GM21360 (cell line): ENCODE measurements around the gene ZNF396.

ENCODE experiments used
- ATAC-seq: cut with Tn5 transposase; IDR thresholded peaks from one replicate; pipeline ENCODE4 v1.9.1; 2021; ENCODE audit warnings: mild to moderate bottlenecking, moderate library complexity; ENCODE audit not compliant: unreplicated experiment

The ZNF396 gene

DNA sequence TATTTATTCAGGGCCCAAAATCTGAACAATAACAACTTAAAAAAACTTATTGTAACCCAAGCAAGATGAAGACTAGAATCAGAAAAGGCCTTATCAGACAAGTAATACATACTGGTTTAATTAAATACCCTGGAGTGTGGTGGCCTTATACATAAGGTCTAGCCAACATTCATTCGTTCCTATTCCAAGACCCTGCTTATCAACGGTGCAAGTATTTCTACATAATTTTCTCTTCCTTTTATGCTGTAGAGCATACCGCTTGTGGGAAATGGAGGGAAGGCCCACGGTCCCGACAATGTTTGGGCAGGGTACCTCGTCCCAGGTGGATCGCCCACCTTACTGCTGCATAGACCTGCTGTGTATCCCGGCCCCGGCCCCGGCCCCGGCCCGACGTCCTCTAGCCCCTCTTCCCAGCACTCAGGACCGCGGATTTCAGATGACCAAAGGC lies 33.6 kb downstream of the ZNF396 start:
- ATAC-seq, result no peak

DNA sequence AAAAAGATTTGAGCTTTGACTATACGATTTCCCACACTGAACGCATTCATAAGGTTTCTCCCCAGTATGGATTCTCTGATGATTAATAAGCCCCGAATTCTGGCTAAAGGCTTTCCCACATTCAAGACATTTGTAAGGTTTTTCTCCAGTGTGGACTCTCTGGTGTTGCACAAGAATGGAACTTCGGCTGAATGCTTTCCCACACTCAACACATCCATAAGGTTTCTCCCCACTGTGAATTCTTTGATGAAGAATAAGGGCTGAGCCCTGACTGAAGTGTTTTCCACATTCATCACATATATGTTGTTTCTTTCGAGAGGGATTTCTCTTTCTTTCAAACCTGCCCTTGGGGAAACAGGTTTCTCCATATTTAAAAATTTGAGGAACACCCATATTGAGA lies 39.9 kb downstream of the ZNF396 start:
- no peak for ATAC-seq

DNA sequence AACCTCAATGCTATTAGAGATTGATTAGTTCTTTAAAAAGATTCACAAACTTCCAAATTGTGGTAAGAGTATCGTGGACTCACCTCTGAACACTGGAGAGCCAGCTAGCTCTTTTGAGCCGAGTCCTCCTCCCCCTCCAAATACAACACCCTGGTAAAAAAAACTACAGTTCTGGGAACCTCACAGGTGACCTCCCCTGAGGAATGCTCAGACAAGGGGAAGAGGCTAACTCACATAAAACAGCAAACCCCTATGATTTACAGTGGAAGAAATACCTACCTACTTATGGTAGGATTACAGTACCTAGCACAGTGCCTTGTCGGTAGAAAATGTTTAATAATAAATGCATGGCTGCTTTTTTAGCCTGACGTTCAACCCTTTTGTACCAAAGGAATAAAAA lies 41.3 kb downstream of the ZNF396 start:
- no peak for ATAC-seq

DNA sequence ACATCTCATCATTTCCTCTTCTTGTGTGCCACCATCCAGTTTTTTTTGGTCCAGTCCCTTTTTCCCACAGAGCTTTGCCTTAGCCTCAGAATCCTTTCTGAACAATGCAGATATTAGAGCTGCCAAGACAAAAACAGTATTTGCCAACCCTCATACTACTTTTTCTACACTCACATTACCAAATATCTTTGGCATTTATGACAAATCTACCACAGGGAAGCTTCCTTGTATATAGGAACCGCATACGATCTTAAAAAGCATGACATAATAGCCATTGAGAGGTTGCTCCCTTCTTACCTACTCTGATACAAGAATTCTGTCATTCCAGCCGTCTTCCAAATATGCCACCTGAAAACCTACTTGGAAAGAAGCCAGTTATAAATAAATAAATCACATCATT lies 42.3 kb downstream of the ZNF396 start:
- no peak for ATAC-seq

DNA sequence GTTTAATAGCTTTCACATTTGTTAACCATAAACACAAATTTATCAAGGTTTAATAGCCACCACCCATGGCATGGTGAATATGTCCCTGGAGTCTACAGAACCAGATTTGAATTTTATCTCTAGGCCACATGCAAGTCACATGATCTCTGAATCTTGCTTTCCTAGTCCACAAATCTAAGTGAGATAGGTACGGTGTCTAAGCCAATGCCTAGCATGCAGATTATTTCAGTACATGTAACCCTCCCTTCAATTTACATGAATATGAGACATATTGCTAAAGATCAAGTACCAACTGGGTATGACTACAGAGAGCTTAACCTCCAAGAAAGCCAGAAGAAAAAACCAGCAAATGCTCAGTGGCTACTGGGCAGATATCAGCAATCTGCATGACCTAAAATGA lies 42.9 kb downstream of the ZNF396 start:
- ATAC-seq, result no peak

DNA sequence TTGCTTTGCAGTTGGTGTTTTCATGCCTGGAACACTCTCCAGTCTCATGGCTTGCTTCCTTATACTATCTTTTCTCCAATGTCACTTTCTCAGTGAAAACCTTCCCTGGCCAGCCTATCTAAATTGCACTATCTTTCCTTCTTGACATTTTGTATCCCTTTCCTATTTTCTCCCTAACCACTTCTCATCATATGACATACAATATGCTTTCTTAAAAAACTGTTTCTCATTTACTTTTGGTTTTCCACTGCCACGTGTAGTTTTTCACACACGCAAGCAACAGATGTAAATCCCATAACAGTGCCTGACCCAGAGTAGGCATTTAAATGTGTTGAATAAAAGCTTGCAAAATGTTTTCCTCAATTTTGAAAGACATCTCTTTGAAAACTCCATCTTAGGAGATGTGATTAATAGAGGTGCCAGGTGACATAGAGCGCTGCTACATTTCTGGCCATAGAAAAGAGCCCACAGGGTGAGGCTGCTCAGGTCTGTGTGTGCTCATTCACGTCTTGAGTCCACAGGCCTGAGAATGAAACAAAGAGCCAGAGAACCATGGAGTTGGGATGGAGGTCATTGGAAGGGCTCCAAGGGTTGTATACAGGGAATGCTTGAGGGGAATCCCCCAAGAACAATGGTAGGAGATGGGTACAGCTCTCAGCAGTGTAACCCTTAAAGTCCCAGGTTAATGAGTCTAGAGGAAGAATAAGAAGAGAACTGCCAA lies 45.6 kb downstream of the ZNF396 start:
- ATAC-seq, result no peak

DNA sequence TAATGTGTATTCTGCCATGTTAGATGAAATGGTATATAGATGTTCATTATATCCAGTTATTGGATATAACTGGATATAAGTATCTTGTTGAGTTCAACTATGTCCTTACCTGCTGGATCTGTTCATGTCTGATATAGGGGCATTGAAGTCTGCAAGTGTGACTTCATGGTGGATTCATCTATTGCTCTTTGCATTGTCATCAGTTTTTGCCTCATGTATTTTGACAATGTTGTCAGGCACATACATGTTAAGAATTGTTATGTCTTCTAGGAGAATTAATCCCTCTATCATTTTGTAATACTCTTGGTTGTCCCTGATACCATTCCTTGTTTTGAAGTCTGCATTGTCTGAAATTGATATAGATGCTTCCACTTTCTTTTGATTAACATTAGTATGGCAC lies 48.3 kb downstream of the ZNF396 start:
- no peak for ATAC-seq

DNA sequence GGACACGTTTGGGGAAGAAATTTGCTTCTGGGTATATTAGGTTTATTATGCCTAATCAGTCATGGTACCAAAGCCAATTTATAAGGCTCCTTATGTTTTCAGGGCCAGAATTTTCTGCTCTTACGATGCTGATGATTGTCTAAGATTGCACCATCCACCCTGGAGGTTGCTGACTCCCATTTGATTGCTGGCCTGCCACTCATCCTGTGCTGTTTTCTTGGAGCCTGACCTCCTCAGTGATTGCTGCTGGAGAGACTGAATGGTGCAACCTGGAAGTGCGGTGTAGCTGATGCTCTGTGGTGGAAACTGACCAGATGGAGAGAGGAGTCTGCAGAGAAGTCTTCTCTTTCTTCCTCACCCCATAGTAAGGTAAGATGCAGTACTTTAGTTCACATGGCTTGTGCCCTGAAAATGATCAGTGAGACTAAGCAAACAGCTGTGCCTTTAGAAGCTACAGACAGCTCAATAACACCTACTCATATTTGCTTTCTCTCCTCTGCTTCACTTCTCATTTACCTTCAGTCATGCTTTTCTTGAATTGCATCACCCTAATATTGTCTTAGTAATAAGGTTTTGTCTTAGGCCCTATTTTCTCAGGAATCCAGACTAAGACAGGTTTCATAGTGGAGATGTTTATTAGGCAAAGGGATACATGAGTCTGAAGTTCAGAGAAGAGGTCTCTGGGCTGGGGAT lies 50.3 kb downstream of the ZNF396 start:
- ATAC-seq, result no peak

DNA sequence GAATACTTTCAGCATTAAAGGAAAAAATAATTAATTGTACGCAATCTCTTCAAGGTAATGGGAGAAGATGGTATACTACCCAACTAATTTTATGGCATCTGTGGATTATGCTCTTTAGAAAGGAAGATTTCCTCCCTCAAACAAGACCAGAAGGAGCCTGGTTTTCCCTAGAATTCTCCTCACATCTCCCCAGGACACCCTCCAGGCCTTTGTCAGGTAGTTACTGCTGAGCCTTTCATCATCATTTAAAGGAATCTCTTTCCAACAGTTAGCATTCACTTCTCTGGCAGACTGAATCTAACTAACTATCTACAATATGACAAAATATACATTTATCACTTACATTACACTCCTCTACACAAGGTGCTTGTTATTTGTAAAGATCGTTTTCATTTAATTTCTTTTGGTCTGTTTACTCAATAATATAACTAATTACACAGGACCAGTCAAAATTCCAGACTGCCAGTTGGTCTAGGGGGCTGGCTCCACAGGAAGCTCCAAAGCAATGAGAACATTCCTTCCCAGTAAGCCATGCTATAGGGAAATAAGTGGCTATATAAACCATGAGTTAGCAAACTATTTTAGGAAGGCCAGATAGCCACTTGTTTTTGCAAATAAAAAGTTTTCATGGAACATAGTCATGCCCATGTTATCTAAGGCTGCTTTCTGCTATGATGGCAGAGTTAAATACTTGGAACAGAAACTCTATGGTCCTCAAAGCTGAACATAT lies 52.0 kb downstream of the ZNF396 start:
- ATAC-seq, result no peak

DNA sequence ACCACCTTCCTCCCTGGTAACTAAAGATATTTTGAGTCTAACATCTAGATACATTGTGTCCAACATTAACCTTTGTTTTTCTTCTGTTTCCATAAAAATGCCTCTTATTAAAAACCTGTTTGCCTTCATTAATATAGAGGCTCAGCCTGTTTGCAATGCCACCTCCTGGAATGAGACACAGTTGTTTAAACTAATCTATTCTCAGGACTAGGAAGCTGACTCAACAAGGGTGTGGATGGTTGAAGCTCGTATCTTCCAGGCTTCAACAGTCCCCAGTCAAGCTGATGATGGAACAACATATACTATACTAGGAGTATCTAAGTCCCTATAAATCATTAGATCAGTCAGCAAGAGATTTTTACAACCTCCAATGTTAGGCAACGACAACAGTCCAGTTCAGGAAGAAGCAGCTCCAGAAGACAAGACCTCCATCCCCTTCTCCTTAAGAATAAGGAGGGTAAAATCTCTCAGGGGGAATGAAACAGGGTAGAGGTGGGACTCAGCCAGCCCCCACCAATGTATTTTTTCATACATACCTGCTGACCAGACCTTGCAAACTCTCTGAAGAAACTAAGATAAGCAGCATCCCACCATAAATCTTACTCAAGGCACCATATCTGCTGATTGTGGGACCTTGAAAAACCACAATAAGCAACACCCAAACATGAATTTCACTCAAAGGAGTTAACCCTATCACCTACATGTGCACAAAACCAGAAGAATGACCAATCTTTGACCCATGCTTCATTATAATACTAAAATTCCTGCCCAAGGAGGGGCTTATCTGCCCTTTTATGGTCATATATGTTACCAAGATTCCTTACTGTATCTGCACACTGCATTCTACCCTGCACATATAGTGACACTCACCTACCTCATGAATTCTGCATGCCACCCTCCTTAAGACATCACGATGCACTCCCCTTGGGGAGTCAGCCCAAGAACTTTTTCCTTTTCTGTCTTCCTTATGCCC lies 54.4 kb downstream of the ZNF396 start:
- no peak for ATAC-seq
